Skeletal muscle tissue (tissue), 4 donors: ENCODE measurements around the gene MYOZ1. TPM values are rescaled to one million over a fixed set of nuclear protein-coding genes. Genes with fewer than 3 reads are reported as not detected.

ENCODE experiments used
- H3K27ac ChIP-seq: one replicate; pipeline ENCODE4 v1.7.0; 2013; ENCODE audit warnings: mild to moderate bottlenecking, low read depth, low read length, inconsistent platforms
- H3K27me3 ChIP-seq, 3 donors: one replicate each; pipeline ENCODE4 v1.7.0; 2013; ENCODE audit warnings: low read length in 3 of 3; ENCODE audit not compliant: control insufficient read depth in 3 of 3, insufficient read depth in 3 of 3
- H3K36me3 ChIP-seq, 3 donors: one replicate each; pipeline ENCODE4 v1.7.0; 2013; ENCODE audit warnings: low read length in 3 of 3; ENCODE audit not compliant: control insufficient read depth in 3 of 3, insufficient read depth in 3 of 3
- H3K4me1 ChIP-seq, 3 donors: one replicate each; pipeline ENCODE4 v1.7.0; 2013; ENCODE audit warnings: low read length in 3 of 3, mild to moderate bottlenecking in 3 of 3; ENCODE audit not compliant: control insufficient read depth in 3 of 3, insufficient read depth in 3 of 3
- H3K4me3 ChIP-seq, 3 donors: one replicate each; pipeline ENCODE4 v1.7.0; 2013; ENCODE audit warnings: low read length in 3 of 3
- H3K9ac ChIP-seq, 3 donors: one replicate each; pipeline ENCODE4 v1.7.0; 2013; ENCODE audit warnings: low read length in 3 of 3, mild to moderate bottlenecking in 3 of 3, moderate library complexity in 2 of 3, low read depth in 1 of 3
- H3K9me3 ChIP-seq, 3 donors: one replicate each; pipeline ENCODE4 v1.7.0; 2013; ENCODE audit warnings: low read length in 3 of 3; ENCODE audit not compliant: control insufficient read depth in 3 of 3
- total RNA-seq: library from RNA; depleted of rRNA; stranded (reverse); fragments of >200 nt; gene quantifications from one replicate; pipeline ENCODE4 v1.2.3, GENCODE V29; 2014
- donor health status: Osteomylitis.

MYOZ1 gene
- total RNA-seq, 1 donor from 2014 or later, result 1,224 TPM

DNA sequence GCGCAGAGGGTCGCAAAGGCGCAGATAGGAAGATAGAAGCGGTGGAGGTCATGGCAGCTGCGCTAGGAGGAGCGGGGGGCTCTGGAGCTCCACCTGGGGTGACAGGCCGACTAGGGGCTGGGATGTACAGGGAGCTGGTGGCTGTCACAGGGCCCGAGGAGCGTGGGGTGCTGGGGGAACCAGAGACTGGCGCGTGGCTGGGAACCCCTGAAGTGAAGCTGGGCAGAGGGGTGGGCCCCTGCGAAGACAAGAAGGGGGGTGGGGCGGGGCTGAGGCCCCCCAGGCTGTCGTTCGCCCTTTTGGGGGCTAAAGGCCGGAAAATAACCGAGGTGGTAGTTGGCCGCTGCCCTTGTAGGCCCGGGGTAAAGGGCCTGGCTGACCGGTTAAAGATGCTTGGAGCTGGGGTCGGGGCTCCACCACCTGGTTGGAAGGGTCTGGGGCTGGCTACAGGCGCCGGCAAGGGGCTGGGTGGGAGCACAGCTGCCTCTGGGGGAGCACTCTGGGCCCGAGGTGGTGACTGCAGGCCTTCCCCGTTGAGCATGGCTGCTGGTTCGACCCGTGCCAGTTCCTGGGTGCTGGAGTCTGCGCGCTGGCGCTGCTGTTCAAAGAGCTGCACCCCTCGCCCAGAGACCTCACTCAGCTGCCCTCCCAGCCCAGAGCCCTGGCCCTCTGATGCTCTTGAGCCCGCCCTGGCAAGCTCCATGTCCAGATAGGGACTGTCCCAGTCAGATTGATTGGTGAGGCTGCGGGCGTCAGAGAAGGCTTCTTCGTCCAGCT lies 6.8 kb upstream of the MYOZ1 start:
- peak overlapping the region; percentile 63 to 76 (median 74) for H3K4me3 ChIP-seq
- no peaks in the 10 kb centered on the region for H3K27me3 ChIP-seq
- H3K9ac ChIP-seq, result peak overlapping the region; percentile 71 to 83 (median 75)
- peaks cover 15 to 21% (median 16%) of the 10 kb centered on the region in 3 donors for H3K36me3 ChIP-seq
- no peaks in the 10 kb centered on the region for H3K9me3 ChIP-seq
- H3K4me1 ChIP-seq, result peaks cover 54 to 80% (median 73%) of the 10 kb centered on the region in 3 donors
- peak overlapping the region; percentile 96 for H3K27ac ChIP-seq

DNA sequence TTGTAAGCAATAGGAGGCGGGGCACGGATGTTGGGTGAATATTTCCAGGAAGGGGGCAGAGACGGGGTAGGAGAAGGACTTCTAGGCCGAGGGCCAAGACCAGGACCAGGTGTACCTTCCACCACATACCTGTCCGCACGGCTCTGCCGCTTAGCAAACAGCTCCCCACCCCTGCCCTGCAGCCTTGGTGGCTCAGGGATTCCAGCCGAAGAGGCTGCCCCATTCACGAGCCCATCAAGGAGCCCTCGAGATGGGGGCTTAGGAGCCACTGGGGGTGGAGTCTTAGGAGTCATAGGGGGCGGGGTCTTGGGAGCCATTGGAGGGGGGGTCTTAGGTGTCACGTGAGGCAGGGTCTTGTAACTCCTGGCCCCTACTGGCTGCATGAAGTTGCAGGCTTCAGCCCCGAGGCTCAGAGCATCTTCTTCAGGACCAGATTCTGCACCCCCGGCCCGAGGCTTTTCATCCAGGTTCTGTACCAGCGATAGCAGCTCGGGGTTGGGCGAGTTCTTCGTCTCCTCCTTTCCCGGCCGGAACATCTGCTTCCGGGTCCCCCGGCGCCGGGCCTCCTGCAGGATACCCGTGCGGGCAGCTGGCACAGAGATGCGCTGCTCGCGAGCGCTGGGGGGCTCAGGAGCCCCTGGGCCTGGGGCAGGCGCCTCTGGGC lies 6.1 kb upstream of the MYOZ1 start:
- Histone ChIP-seq H3K27me3 (no peaks in the 10 kb centered on the region), H3K36me3 (peaks cover 10 to 18% (median 12%) of the 10 kb centered on the region in 3 donors), H3K9ac (peak overlapping the region; percentile 71 to 83 (median 75)), H3K4me3 (peak overlapping the region; percentile 63 to 76 (median 74)), H3K9me3 (no peaks in the 10 kb centered on the region), H3K4me1 (peaks cover 51 to 77% (median 74%) of the 10 kb centered on the region in 3 donors), H3K27ac (peak overlapping the region; percentile 96)

DNA sequence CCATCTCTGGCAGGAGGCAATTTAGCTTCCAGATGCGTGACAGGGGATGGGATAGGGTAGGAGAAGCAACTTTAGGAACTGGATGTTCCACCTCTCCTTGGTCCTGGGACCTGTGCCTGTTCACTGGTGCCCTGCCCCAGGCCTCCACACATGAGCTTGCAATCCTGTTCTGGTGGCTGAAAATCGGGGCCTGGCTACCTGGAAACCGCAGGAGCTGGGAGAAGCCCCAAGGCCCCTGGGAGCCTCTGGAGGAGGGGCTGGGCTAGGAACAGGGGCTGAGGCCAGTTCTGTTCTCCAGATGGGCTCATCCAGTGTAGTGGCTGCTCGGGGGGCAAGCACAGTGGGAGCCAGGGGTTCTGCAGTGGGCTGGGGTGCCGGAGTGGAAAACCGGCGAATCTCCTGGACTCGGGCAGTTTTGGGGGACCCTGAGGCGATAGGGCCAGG lies 5.3 kb upstream of the MYOZ1 start:
- Histone ChIP-seq H3K9ac (peak overlapping the region; percentile 51 to 83 (median 71)), H3K27ac (peak overlapping the region; percentile 96), H3K4me1 (peaks cover 54 to 81% (median 80%) of the 10 kb centered on the region in 3 donors), H3K9me3 (no peaks in the 10 kb centered on the region), H3K4me3 (peak overlapping the region in 1 of 3 donors; percentile 5), H3K36me3 (peaks cover 10 to 18% (median 12%) of the 10 kb centered on the region in 3 donors), H3K27me3 (no peaks in the 10 kb centered on the region)

DNA sequence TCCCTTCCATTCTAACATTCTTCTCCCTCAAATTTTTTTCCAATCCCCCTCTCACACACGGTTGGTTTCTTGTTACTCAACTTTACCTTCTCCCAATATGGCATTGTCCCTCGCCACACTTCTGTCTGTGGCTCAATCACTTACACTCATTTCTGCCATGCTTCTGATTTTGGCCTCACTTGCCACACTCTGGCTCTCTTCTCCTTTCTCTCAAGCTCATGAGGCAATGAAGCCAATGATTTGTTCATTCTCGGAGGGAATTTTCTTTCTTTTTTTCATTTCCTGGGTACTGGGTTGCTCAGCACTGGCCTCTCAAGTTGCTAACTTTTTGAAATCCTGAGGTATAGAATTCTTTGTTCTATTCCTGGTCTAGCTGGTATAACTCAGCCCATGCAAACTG lies 4.0 kb upstream of the MYOZ1 start:
- H3K9ac ChIP-seq, result peak overlapping the region in 1 of 3 donors; percentile 55
- peaks cover 49 to 72% (median 72%) of the 10 kb centered on the region in 3 donors for H3K4me1 ChIP-seq
- no peaks in the 10 kb centered on the region for H3K9me3 ChIP-seq
- H3K36me3 ChIP-seq, result peaks cover 7 to 16% (median 15%) of the 10 kb centered on the region in 3 donors
- no peaks in the 10 kb centered on the region for H3K27me3 ChIP-seq
- peak overlapping the region; percentile 96 for H3K27ac ChIP-seq
- H3K4me3 ChIP-seq, result no peak overlapping the region

DNA sequence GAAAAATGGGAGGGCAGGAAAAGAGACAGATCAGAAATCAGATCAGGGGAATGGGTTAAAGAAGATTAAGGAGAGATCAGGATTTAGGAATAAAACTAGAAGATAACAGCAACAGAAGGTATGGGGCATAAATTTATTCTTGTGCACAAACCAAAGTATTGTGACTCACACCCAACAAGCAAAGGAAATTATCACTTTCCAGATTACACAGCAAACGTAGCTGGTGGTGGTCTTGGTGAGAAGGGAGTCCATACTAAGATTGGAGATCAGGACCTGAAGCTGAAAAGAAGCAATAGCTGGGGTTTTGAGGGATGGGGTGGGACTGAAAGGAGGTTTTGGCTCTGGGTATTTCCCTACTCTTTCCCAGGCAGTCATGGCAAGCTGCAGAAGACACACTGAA lies 3.5 kb upstream of the MYOZ1 start:
- no peaks in the 10 kb centered on the region for H3K9me3 ChIP-seq
- no peak overlapping the region for H3K4me3 ChIP-seq
- H3K27ac ChIP-seq, result peak overlapping the region; percentile 96
- no peaks in the 10 kb centered on the region for H3K27me3 ChIP-seq
- peaks cover 5 to 12% (median 11%) of the 10 kb centered on the region in 3 donors for H3K36me3 ChIP-seq
- H3K9ac ChIP-seq, result peak overlapping the region in 2 of 3 donors; percentile 24 to 55
- peaks cover 44 to 67% (median 67%) of the 10 kb centered on the region in 3 donors for H3K4me1 ChIP-seq

DNA sequence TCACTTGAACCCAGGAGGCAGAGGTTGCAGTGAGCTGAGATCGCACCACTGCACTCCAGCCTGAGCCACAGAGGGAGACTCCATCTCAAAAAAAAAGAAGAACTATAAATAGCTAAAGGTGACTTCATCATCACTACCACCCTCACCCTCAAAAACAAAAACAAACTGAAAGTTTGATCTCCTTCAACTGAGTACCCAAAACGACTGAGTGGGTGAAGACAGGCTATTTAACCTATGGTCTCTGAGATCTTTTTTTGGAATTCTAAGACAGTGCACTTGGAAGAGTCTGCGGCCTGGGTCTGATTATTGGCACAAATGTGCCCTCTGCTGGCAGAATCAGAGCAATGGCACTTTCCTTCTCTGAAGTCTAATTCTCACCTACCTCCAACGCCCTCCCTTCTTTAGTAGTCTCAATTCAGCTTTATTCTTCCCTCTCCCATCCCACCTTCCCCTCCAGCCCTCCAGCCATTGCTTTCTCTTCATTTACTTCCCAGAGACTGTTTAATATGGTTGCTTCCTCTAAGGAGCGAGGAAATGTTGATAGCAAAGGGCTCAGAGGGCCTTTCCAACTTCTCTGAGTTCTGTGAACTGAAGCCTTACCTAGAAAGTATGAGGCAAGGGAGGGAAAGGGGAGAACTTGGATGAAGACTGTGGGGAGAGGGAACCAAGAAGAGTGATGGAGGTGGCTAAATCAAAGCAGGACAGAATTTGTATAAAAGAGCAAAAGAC lies 2.9 kb upstream of the MYOZ1 start:
- peak overlapping the region; percentile 24 to 51 (median 34) for H3K9ac ChIP-seq
- H3K36me3 ChIP-seq, result peaks cover 3 to 15% (median 12%) of the 10 kb centered on the region in 3 donors
- H3K4me1 ChIP-seq, result peaks cover 39 to 61% (median 61%) of the 10 kb centered on the region in 3 donors
- no peaks in the 10 kb centered on the region for H3K27me3 ChIP-seq
- H3K9me3 ChIP-seq, result no peaks in the 10 kb centered on the region
- H3K27ac ChIP-seq, result peak overlapping the region; percentile 96
- peak overlapping the region in 1 of 3 donors; percentile 3 for H3K4me3 ChIP-seq

DNA sequence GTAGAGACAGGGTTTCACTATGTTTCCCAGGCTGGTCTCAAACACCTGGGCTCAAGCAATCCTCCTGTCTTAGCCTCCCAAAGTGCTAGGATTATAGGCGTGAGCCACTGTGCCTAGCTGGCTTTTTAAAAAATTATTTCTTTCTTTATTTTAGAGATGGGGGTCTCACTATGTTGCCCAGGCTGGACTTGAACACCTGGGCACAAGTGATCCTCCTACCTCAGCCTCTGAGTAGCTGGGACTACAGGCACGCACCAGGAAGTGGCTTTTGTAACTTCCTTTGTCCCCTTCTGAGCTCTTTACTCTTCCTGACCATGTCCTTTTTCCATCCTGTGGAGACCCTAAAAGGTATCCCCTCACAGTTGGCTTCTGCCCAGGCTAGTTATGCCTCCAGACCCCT lies 2.1 kb upstream of the MYOZ1 start:
- Histone ChIP-seq H3K36me3 (peaks cover 3 to 12% (median 10%) of the 10 kb centered on the region in 3 donors), H3K27me3 (no peaks in the 10 kb centered on the region), H3K9me3 (no peaks in the 10 kb centered on the region), H3K4me1 (peaks cover 30 to 53% (median 53%) of the 10 kb centered on the region in 3 donors), H3K9ac (no peak overlapping the region), H3K4me3 (no peak overlapping the region), H3K27ac (peak overlapping the region; percentile 96)

DNA sequence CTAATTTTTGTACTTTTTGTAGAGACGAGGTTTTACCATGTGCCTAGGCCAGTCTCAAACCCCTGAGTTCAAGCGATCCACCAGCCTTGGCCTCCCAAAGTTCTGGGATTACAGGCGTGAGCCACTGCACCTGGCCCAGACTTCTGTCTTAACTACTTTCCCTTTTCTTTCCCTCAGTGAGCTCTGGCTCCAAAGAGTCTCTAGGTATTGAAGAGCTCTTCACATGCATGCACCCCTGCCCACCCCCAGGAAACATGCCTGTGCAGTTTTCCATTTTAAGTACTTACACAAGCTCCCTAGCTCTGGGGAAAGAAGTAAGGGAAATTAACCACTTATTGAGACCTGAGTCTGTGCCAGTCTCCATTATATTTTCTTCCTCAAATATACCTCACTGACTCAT lies 2.0 kb downstream of the MYOZ1 start:
- H3K9ac ChIP-seq, result peak overlapping the region; percentile 87 to 98 (median 95)
- H3K27me3 ChIP-seq, result no peaks in the 10 kb centered on the region
- H3K36me3 ChIP-seq, result peaks cover 3 to 22% (median 21%) of the 10 kb centered on the region in 3 donors
- peak overlapping the region; percentile 94 for H3K27ac ChIP-seq
- H3K4me3 ChIP-seq, result peak overlapping the region; percentile 90 to 93 (median 91)
- H3K9me3 ChIP-seq, result no peaks in the 10 kb centered on the region
- peaks cover 27 to 47% (median 43%) of the 10 kb centered on the region in 3 donors for H3K4me1 ChIP-seq

DNA sequence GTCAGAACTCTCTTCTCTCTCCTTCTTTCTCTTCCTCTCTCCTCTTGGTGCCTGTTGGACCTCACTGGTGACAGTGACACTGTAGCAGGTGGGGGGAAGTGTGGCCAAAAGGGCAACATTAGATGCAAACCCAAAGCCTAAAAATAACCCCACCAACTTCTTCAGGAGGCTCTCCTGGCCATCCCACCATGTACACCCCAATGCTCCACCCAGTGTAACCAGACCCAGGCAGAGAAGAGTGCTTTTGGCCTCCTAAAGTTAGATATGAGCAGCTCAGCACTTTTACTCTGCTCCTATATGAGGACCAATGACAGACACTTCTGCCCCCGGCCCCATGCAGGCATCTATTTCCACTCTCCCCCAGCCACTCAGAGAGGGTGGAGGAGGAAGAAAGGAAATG lies 5.5 kb downstream of the MYOZ1 start:
- H3K27ac ChIP-seq, result peak overlapping the region; percentile 90
- peaks cover 25 to 48% (median 40%) of the 10 kb centered on the region in 3 donors for H3K36me3 ChIP-seq
- H3K4me3 ChIP-seq, result peak overlapping the region; percentile 60 to 66 (median 60)
- H3K27me3 ChIP-seq, result no peaks in the 10 kb centered on the region
- H3K4me1 ChIP-seq, result peaks cover 24 to 38% (median 29%) of the 10 kb centered on the region in 3 donors
- peak overlapping the region; percentile 68 to 73 (median 69) for H3K9ac ChIP-seq
- H3K9me3 ChIP-seq, result no peaks in the 10 kb centered on the region
